GM23338 (cell line): ENCODE data around the gene TSHZ2. TPM values are rescaled to one million over a fixed set of nuclear protein-coding genes. Genes with fewer than 3 reads are reported as not detected.

Experiments
- ATAC-seq: fragments of 200-7000 bp; cut with Tn5 transposase; 3 replicates; pipeline ENCODE4 v1.9.1; 2020
- DNase-seq: peaks from one replicate; pipeline ENCODE4 v3.0.0-alpha.2; 2015; ENCODE audit warnings: low spot score
- H2AFZ ChIP-seq: fragments of 200-600 bp; sonication (generic); 2 replicates; pipeline ENCODE4 v1.8.0; 2016; ENCODE audit warnings: antibody characterized with exemption, mild to moderate bottlenecking, moderate library complexity
- H3F3A ChIP-seq: fragments of 200-600 bp; sonication (generic); replicated peaks from 2 replicates; pipeline ENCODE4 v1.8.0; 2017; ENCODE audit warnings: antibody characterized with exemption, mixed run types, low read depth
- H3K27ac ChIP-seq: fragments of 200-600 bp; sonication (generic); 2 replicates; pipeline ENCODE4 v1.6.1; 2016; ENCODE audit warnings: low read depth
- H3K27me3 ChIP-seq: fragments of 200-600 bp; sonication (generic); 2 replicates; pipeline ENCODE4 v1.8.0; 2016; ENCODE audit warnings: mild to moderate bottlenecking, mixed run types, moderate library complexity; ENCODE audit not compliant: insufficient read depth
- H3K36me3 ChIP-seq: fragments of 200-600 bp; sonication (generic); 2 replicates; pipeline ENCODE4 v1.8.0; 2016; ENCODE audit warnings: mild to moderate bottlenecking; ENCODE audit not compliant: insufficient read depth
- H3K4me1 ChIP-seq: fragments of 200-600 bp; sonication (generic); 2 replicates; pipeline ENCODE4 v1.8.0; 2016; ENCODE audit warnings: mild to moderate bottlenecking, moderate library complexity; ENCODE audit not compliant: insufficient read depth
- H3K4me2 ChIP-seq: fragments of 200-600 bp; sonication (generic); 2 replicates; pipeline ENCODE4 v1.7.1; 2017; ENCODE audit warnings: mixed run types
- H3K4me3 ChIP-seq: fragments of 200-600 bp; sonication (generic); 2 replicates; pipeline ENCODE4 v1.6.1; 2016; ENCODE audit warnings: mixed run types
- H3K79me2 ChIP-seq: fragments of 200-600 bp; sonication (generic); replicated peaks from 2 replicates; pipeline ENCODE4 v1.8.0; 2017; ENCODE audit warnings: mild to moderate bottlenecking; ENCODE audit not compliant: insufficient read depth
- H3K9me2 ChIP-seq: fragments of 200-600 bp; sonication (generic); 2 replicates; pipeline ENCODE4 v1.8.0; 2017; ENCODE audit not compliant: insufficient read depth
- H4K20me1 ChIP-seq: fragments of 200-600 bp; sonication (generic); replicated peaks from 2 replicates; pipeline ENCODE4 v1.8.0; 2017; ENCODE audit warnings: mild to moderate bottlenecking; ENCODE audit not compliant: insufficient read depth
- H3K27ac Mint-ChIP-seq: 2 replicates; pipeline ENCODE4 v1.8.0; 2020; ENCODE audit warnings: inconsistent platforms, mild to moderate bottlenecking, moderate library complexity, mixed read lengths
- H3K27me3 Mint-ChIP-seq: 3 replicates; pipeline ENCODE4 v1.8.0; 2022; ENCODE audit warnings: low read depth, mild to moderate bottlenecking, moderate library complexity, mixed read lengths, inconsistent platforms; ENCODE audit not compliant: insufficient read depth, poor library complexity
- H3K36me3 Mint-ChIP-seq: 3 replicates; pipeline ENCODE4 v1.8.0; 2021; ENCODE audit warnings: low read depth, mild to moderate bottlenecking, inconsistent platforms, moderate library complexity, mixed read lengths
- H3K4me1 Mint-ChIP-seq: 3 replicates; pipeline ENCODE4 v1.8.0; 2020; ENCODE audit warnings: mild to moderate bottlenecking, inconsistent platforms, mixed read lengths
- H3K4me3 Mint-ChIP-seq: 3 replicates; pipeline ENCODE4 v1.8.0; 2021; ENCODE audit warnings: moderate library complexity, mild to moderate bottlenecking, inconsistent platforms, mixed read lengths
- H3K9me3 Mint-ChIP-seq: 3 replicates; pipeline ENCODE4 v1.8.0; 2020; ENCODE audit warnings: moderate library complexity, mild to moderate bottlenecking, inconsistent platforms, mixed read lengths
- CREB1 ChIP-seq: fragments of 250-450 bp; sonication (Bioruptor Pico); IDR thresholded peaks from 2 replicates; pipeline ENCODE4 v1.5.0; 2020; ENCODE audit warnings: low read depth, mild to moderate bottlenecking, moderate library complexity
- EZH2 ChIP-seq: fragments of 200-600 bp; sonication (generic); IDR thresholded peaks from one replicate; pipeline ENCODE4 v1.8.0; 2017; ENCODE audit warnings: antibody characterized with exemption, mild to moderate bottlenecking, low read depth; ENCODE audit not compliant: unreplicated experiment
- EZH2phosphoT487 ChIP-seq: fragments of 200-600 bp; sonication (generic); IDR thresholded peaks from one replicate; pipeline ENCODE4 v1.8.1; 2018; ENCODE audit warnings: antibody characterized with exemption; ENCODE audit not compliant: unreplicated experiment
- JUNB ChIP-seq: IDR thresholded peaks from one replicate; pipeline ENCODE4 v1.6.1; 2016; ENCODE audit warnings: antibody characterized with exemption; ENCODE audit not compliant: unreplicated experiment
- NANOG ChIP-seq: IDR thresholded peaks from 2 replicates; pipeline ENCODE4 v1.6.1; 2016; ENCODE audit warnings: antibody characterized with exemption, borderline replicate concordance
- POLR2AphosphoS5 ChIP-seq: IDR thresholded peaks from 2 replicates; pipeline ENCODE4 v1.6.1; 2016; ENCODE audit warnings: antibody characterized with exemption, low read depth
- STAT1 ChIP-seq: IDR thresholded peaks from one replicate; pipeline ENCODE4 v1.6.1; 2016; ENCODE audit warnings: antibody characterized with exemption; ENCODE audit not compliant: unreplicated experiment
- ZNF114 ChIP-seq: fragments of 250-450 bp; sonication (Bioruptor Pico); IDR thresholded peaks from 2 replicates; pipeline ENCODE4 v1.5.0; 2020; ENCODE audit warnings: mild to moderate bottlenecking, moderate library complexity
- ZNF331 ChIP-seq: fragments of 250-450 bp; sonication (Bioruptor Pico); IDR thresholded peaks from 2 replicates; pipeline ENCODE4 v1.5.0; 2020; ENCODE audit warnings: low read depth, mild to moderate bottlenecking, moderate library complexity
- polyA plus RNA-seq: library from polyadenylated mRNA; unstranded; fragments of >200 nt; fragmentation: Nextera tagmentation; extraction: Ambion mirVana; gene quantifications from 2 replicates; pipeline ENCODE4 v1.2.1, GENCODE V29; 2016
- total RNA-seq: library from RNA; depleted of rRNA; stranded (reverse); fragments of >200 nt; shearing (Covaris generic); gene quantifications from 2 replicates; pipeline ENCODE4 v1.2.3, GENCODE V29; 2014
- TF ChIP-seq, protein P1 (sequence below): IDR thresholded peaks from 2 replicates; pipeline ENCODE4 v1.6.1; 2016; ENCODE audit warnings: antibody characterized with exemption
- TF ChIP-seq, protein P2 (sequence below): fragments of 250-450 bp; sonication (Bioruptor Pico); IDR thresholded peaks from 2 replicates; pipeline ENCODE4 v1.5.0; 2020; ENCODE audit warnings: mild to moderate bottlenecking, moderate library complexity

The TSHZ2 gene
- total and polyA plus RNA-seq, 2 experiments from 2014 or later, result 0.49 to 1.3 TPM

DNA sequence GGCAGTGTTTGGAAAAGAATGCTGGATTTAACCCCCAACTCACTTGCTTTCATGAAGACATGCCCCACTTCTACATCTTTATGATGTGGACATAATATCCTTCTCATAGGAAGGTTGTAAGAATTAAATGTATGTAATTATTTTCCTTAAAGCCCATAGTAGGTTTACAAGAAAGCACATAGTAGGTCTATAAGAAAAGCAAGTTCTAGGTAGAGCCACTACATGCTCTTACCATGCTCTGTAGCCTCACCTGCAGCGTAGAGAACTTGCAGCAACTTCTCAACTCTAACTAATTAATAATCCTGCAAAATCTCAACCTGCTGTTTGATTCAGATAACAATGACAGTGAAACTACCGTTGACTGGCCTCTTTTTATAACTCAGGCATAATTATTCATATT lies 288.4 kb downstream of the TSHZ2 start (continued):
- TF ChIP-seq, protein P1, sequence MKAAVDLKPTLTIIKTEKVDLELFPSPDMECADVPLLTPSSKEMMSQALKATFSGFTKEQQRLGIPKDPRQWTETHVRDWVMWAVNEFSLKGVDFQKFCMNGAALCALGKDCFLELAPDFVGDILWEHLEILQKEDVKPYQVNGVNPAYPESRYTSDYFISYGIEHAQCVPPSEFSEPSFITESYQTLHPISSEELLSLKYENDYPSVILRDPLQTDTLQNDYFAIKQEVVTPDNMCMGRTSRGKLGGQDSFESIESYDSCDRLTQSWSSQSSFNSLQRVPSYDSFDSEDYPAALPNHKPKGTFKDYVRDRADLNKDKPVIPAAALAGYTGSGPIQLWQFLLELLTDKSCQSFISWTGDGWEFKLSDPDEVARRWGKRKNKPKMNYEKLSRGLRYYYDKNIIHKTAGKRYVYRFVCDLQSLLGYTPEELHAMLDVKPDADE, result no peak
- no peak for TF ChIP-seq NANOG

GRCh38 chr20:53262365-53262764 lies 290.2 kb downstream of the TSHZ2 start:
- H3K36me3 ChIP-seq, result no peaks in the 10 kb centered on the region
- H4K20me1 ChIP-seq, result no peaks in the 10 kb centered on the region
- TF ChIP-seq POLR2AphosphoS5 (no peak), CREB1 (CRISPR knock-in tag) (no peak), JUNB (no peak), ZNF114 (CRISPR knock-in tag) (no peak), ZNF331 (CRISPR knock-in tag) (no peak), NANOG (no peak), EZH2 (no peak), STAT1 (no peak), EZH2phosphoT487 (no peak)
- TF ChIP-seq, protein P2, sequence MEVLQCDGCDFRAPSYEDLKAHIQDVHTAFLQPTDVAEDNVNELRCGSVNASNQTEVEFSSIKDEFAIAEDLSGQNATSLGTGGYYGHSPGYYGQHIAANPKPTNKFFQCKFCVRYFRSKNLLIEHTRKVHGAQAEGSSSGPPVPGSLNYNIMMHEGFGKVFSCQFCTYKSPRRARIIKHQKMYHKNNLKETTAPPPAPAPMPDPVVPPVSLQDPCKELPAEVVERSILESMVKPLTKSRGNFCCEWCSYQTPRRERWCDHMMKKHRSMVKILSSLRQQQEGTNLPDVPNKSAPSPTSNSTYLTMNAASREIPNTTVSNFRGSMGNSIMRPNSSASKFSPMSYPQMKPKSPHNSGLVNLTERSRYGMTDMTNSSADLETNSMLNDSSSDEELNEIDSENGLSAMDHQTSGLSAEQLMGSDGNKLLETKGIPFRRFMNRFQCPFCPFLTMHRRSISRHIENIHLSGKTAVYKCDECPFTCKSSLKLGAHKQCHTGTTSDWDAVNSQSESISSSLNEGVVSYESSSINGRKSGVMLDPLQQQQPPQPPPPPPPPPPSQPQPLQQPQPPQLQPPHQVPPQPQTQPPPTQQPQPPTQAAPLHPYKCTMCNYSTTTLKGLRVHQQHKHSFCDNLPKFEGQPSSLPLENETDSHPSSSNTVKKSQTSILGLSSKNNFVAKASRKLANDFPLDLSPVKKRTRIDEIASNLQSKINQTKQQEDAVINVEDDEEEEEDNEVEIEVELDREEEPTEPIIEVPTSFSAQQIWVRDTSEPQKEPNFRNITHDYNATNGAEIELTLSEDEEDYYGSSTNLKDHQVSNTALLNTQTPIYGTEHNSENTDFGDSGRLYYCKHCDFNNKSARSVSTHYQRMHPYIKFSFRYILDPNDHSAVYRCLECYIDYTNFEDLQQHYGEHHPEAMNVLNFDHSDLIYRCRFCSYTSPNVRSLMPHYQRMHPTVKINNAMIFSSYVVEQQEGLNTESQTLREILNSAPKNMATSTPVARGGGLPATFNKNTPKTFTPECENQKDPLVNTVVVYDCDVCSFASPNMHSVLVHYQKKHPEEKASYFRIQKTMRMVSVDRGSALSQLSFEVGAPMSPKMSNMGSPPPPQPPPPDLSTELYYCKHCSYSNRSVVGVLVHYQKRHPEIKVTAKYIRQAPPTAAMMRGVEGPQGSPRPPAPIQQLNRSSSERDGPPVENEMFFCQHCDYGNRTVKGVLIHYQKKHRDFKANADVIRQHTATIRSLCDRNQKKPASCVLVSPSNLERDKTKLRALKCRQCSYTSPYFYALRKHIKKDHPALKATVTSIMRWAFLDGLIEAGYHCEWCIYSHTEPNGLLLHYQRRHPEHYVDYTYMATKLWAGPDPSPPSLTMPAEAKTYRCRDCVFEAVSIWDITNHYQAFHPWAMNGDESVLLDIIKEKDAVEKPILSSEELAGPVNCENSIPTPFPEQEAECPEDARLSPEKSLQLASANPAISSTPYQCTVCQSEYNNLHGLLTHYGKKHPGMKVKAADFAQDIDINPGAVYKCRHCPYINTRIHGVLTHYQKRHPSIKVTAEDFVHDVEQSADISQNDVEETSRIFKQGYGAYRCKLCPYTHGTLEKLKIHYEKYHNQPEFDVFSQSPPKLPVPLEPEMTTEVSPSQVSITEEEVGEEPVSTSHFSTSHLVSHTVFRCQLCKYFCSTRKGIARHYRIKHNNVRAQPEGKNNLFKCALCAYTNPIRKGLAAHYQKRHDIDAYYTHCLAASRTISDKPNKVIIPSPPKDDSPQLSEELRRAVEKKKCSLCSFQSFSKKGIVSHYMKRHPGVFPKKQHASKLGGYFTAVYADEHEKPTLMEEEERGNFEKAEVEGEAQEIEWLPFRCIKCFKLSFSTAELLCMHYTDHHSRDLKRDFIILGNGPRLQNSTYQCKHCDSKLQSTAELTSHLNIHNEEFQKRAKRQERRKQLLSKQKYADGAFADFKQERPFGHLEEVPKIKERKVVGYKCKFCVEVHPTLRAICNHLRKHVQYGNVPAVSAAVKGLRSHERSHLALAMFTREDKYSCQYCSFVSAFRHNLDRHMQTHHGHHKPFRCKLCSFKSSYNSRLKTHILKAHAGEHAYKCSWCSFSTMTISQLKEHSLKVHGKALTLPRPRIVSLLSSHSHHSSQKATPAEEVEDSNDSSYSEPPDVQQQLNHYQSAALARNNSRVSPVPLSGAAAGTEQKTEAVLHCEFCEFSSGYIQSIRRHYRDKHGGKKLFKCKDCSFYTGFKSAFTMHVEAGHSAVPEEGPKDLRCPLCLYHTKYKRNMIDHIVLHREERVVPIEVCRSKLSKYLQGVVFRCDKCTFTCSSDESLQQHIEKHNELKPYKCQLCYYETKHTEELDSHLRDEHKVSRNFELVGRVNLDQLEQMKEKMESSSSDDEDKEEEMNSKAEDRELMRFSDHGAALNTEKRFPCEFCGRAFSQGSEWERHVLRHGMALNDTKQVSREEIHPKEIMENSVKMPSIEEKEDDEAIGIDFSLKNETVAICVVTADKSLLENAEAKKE (CRISPR knock-in tag), result no peak
- TF ChIP-seq, protein P1, result no peak
- no peaks in the 10 kb centered on the region for H3K4me1 ChIP-seq
- no peaks in the 10 kb centered on the region for H3K79me2 ChIP-seq
- H2AFZ ChIP-seq, result no peak overlapping the region
- Mint-ChIP-seq H3K27me3 (no peaks in the 10 kb centered on the region), H3K27ac (no peak overlapping the region), H3K4me3 (no peak overlapping the region), H3K36me3 (no peaks in the 10 kb centered on the region), H3K9me3 (no peaks in the 10 kb centered on the region; the same call in 2 of the 3 replicates), H3K4me1 (peaks cover 13% of the 10 kb centered on the region)
- no peak for ATAC-seq
- DNase-seq, result no peak
- no peak overlapping the region for H3K27ac ChIP-seq
- no peaks in the 10 kb centered on the region for H3K9me2 ChIP-seq
- H3K4me3 ChIP-seq, result no peak overlapping the region
- H3F3A ChIP-seq, result no peaks in the 10 kb centered on the region
- H3K4me2 ChIP-seq, result no peak overlapping the region
- no peaks in the 10 kb centered on the region for H3K27me3 ChIP-seq
